ENCODE data around the gene MCC.

The MCC gene

GRCh38 chr5:113487781-113488644 lies at the start of gene MCC:
MCC (minus strand) TSS chr5:113488453.
- H3K4me3 ChIP-seq (ENCODE audit: low read depth, low read length) = peak within 1 kb of the TSS; percentile 93
- H3K4me1 ChIP-seq (ENCODE audit: control insufficient read depth, insufficient read depth, low read length) = peaks cover 8% of the 10 kb centered on the region
- peaks cover 40% of the 10 kb centered on the region for H3K27me3 ChIP-seq (ENCODE audit: control insufficient read depth, insufficient read depth, low read length)
- peaks cover 24% of the 10 kb centered on the region; the same call in 1 of the 2 replicates for H3K9me3 ChIP-seq (ENCODE audit: control insufficient read depth, insufficient read depth, low read length)
- no peaks in the 10 kb centered on the region for H3K36me3 ChIP-seq (ENCODE audit: control insufficient read depth, insufficient read depth, low read length)
- H3K9ac ChIP-seq (ENCODE audit: low read depth, low read length) = peak within 1 kb of the TSS; percentile 43
- H3K27ac ChIP-seq (ENCODE audit: low read depth, low read length) = no peak within 1 kb of the TSS

- H3K36me3 ChIP-seq (ENCODE audit: control insufficient read depth, insufficient read depth, low read length) = peaks cover 33% of the 10 kb centered on the region
Measured at GRCh38 chr5:113531481-113532159, 43.4 kb upstream of the MCC start.

GRCh38 chr5:113527746-113528145 lies 39.5 kb upstream of the MCC start:
- H3K27ac ChIP-seq (ENCODE audit: low read depth, low read length) = no peak overlapping the region
- peaks cover 5% of the 10 kb centered on the region; the same call in 1 of the 2 replicates for H3K36me3 ChIP-seq (ENCODE audit: control insufficient read depth, insufficient read depth, low read length)
- peaks cover 11% of the 10 kb centered on the region; the same call in 1 of the 2 replicates for H3K4me1 ChIP-seq (ENCODE audit: control insufficient read depth, insufficient read depth, low read length)
- no peak overlapping the region for H3K4me3 ChIP-seq (ENCODE audit: low read depth, low read length)
- peaks cover 21% of the 10 kb centered on the region for H3K9me3 ChIP-seq (ENCODE audit: control insufficient read depth, insufficient read depth, low read length)
- H3K27me3 ChIP-seq (ENCODE audit: control insufficient read depth, insufficient read depth, low read length) = no peaks in the 10 kb centered on the region
- no peak overlapping the region for H3K9ac ChIP-seq (ENCODE audit: low read depth, low read length)

More at GRCh38 chr5:113531481-113532159, 43.4 kb upstream of the MCC start:
- Histone ChIP-seq H3K4me1 (ENCODE audit: control insufficient read depth, insufficient read depth, low read length) (no peaks in the 10 kb centered on the region), H3K9me3 (ENCODE audit: control insufficient read depth, insufficient read depth, low read length) (peaks cover 21% of the 10 kb centered on the region), H3K27me3 (ENCODE audit: control insufficient read depth, insufficient read depth, low read length) (no peaks in the 10 kb centered on the region), H3K27ac (ENCODE audit: low read depth, low read length) (peak overlapping the region; percentile 9), H3K9ac (ENCODE audit: low read depth, low read length) (no peak overlapping the region), H3K4me3 (ENCODE audit: low read depth, low read length) (no peak overlapping the region)

GRCh38 chr5:113526421-113526820 lies 38.2 kb upstream of the MCC start:
- peaks cover 5% of the 10 kb centered on the region; the same call in 1 of the 2 replicates for H3K36me3 ChIP-seq (ENCODE audit: control insufficient read depth, insufficient read depth, low read length)
- no peaks in the 10 kb centered on the region for H3K27me3 ChIP-seq (ENCODE audit: control insufficient read depth, insufficient read depth, low read length)
- H3K4me1 ChIP-seq (ENCODE audit: control insufficient read depth, insufficient read depth, low read length) = peaks cover 11% of the 10 kb centered on the region; the same call in 1 of the 2 replicates
- peak overlapping the region; percentile 32 for H3K27ac ChIP-seq (ENCODE audit: low read depth, low read length)
- peak overlapping the region; percentile 23; the same call in 1 of the 2 replicates for H3K4me3 ChIP-seq (ENCODE audit: low read depth, low read length)
- H3K9me3 ChIP-seq (ENCODE audit: control insufficient read depth, insufficient read depth, low read length) = peaks cover 15% of the 10 kb centered on the region
- H3K9ac ChIP-seq (ENCODE audit: low read depth, low read length) = no peak overlapping the region

GRCh38 chr5:113524927-113525326 lies 36.7 kb upstream of the MCC start:
- Histone ChIP-seq H3K4me1 (ENCODE audit: control insufficient read depth, insufficient read depth, low read length) (peaks cover 11% of the 10 kb centered on the region; the same call in 1 of the 2 replicates), H3K4me3 (ENCODE audit: low read depth, low read length) (no peak overlapping the region), H3K9ac (ENCODE audit: low read depth, low read length) (no peak overlapping the region), H3K27ac (ENCODE audit: low read depth, low read length) (no peak overlapping the region), H3K9me3 (ENCODE audit: control insufficient read depth, insufficient read depth, low read length) (peaks cover 2% of the 10 kb centered on the region; the same call in 1 of the 2 replicates), H3K36me3 (ENCODE audit: control insufficient read depth, insufficient read depth, low read length) (peaks cover 8% of the 10 kb centered on the region; the same call in 1 of the 2 replicates), H3K27me3 (ENCODE audit: control insufficient read depth, insufficient read depth, low read length) (no peaks in the 10 kb centered on the region)

GRCh38 chr5:113523168-113523567 lies 34.9 kb upstream of the MCC start:
- no peak overlapping the region for H3K27ac ChIP-seq (ENCODE audit: low read depth, low read length)
- no peaks in the 10 kb centered on the region for H3K9me3 ChIP-seq (ENCODE audit: control insufficient read depth, insufficient read depth, low read length)
- peaks cover 13% of the 10 kb centered on the region; the same call in 1 of the 2 replicates for H3K36me3 ChIP-seq (ENCODE audit: control insufficient read depth, insufficient read depth, low read length)
- peaks cover 11% of the 10 kb centered on the region; the same call in 1 of the 2 replicates for H3K4me1 ChIP-seq (ENCODE audit: control insufficient read depth, insufficient read depth, low read length)
- no peak overlapping the region for H3K4me3 ChIP-seq (ENCODE audit: low read depth, low read length)
- no peaks in the 10 kb centered on the region for H3K27me3 ChIP-seq (ENCODE audit: control insufficient read depth, insufficient read depth, low read length)
- no peak overlapping the region for H3K9ac ChIP-seq (ENCODE audit: low read depth, low read length)

GRCh38 chr5:113520899-113521298 lies 32.6 kb upstream of the MCC start:
- H3K4me1 ChIP-seq (ENCODE audit: control insufficient read depth, insufficient read depth, low read length) = peaks cover 6% of the 10 kb centered on the region; the same call in 1 of the 2 replicates
- no peak overlapping the region for H3K27ac ChIP-seq (ENCODE audit: low read depth, low read length)
- no peaks in the 10 kb centered on the region for H3K9me3 ChIP-seq (ENCODE audit: control insufficient read depth, insufficient read depth, low read length)
- no peak overlapping the region for H3K9ac ChIP-seq (ENCODE audit: low read depth, low read length)
- H3K36me3 ChIP-seq (ENCODE audit: control insufficient read depth, insufficient read depth, low read length) = peaks cover 31% of the 10 kb centered on the region
- H3K27me3 ChIP-seq (ENCODE audit: control insufficient read depth, insufficient read depth, low read length) = no peaks in the 10 kb centered on the region
- no peak overlapping the region for H3K4me3 ChIP-seq (ENCODE audit: low read depth, low read length)

GRCh38 chr5:113520429-113520828 lies 32.2 kb upstream of the MCC start:
- H3K4me3 ChIP-seq (ENCODE audit: low read depth, low read length) = no peak overlapping the region
- H3K9ac ChIP-seq (ENCODE audit: low read depth, low read length) = no peak overlapping the region
- H3K27ac ChIP-seq (ENCODE audit: low read depth, low read length) = no peak overlapping the region
- H3K36me3 ChIP-seq (ENCODE audit: control insufficient read depth, insufficient read depth, low read length) = peaks cover 31% of the 10 kb centered on the region
- peaks cover 3% of the 10 kb centered on the region; the same call in 1 of the 2 replicates for H3K4me1 ChIP-seq (ENCODE audit: control insufficient read depth, insufficient read depth, low read length)
- no peaks in the 10 kb centered on the region for H3K9me3 ChIP-seq (ENCODE audit: control insufficient read depth, insufficient read depth, low read length)
- no peaks in the 10 kb centered on the region for H3K27me3 ChIP-seq (ENCODE audit: control insufficient read depth, insufficient read depth, low read length)

GRCh38 chr5:113519412-113519811 lies 31.2 kb upstream of the MCC start:
- Histone ChIP-seq H3K9me3 (ENCODE audit: control insufficient read depth, insufficient read depth, low read length) (no peaks in the 10 kb centered on the region), H3K27me3 (ENCODE audit: control insufficient read depth, insufficient read depth, low read length) (no peaks in the 10 kb centered on the region), H3K9ac (ENCODE audit: low read depth, low read length) (no peak overlapping the region), H3K36me3 (ENCODE audit: control insufficient read depth, insufficient read depth, low read length) (peaks cover 31% of the 10 kb centered on the region), H3K4me1 (ENCODE audit: control insufficient read depth, insufficient read depth, low read length) (peaks cover 9% of the 10 kb centered on the region; the same call in 1 of the 2 replicates), H3K27ac (ENCODE audit: low read depth, low read length) (peak overlapping the region; percentile 22), H3K4me3 (ENCODE audit: low read depth, low read length) (no peak overlapping the region)

- Histone ChIP-seq H3K4me1 (ENCODE audit: control insufficient read depth, insufficient read depth, low read length) (peaks cover 12% of the 10 kb centered on the region; the same call in 1 of the 2 replicates), H3K27me3 (ENCODE audit: control insufficient read depth, insufficient read depth, low read length) (no peaks in the 10 kb centered on the region), H3K4me3 (ENCODE audit: low read depth, low read length) (no peak overlapping the region), H3K27ac (ENCODE audit: low read depth, low read length) (no peak overlapping the region), H3K36me3 (ENCODE audit: control insufficient read depth, insufficient read depth, low read length) (peaks cover 31% of the 10 kb centered on the region), H3K9ac (ENCODE audit: low read depth, low read length) (no peak overlapping the region), H3K9me3 (ENCODE audit: control insufficient read depth, insufficient read depth, low read length) (no peaks in the 10 kb centered on the region)
Measured at GRCh38 chr5:113518884-113519283, 30.6 kb upstream of the MCC start.
